Heart left ventricle (tissue), 13 donors: ENCODE results near the gene RHOA.

ENCODE experiments used
- CTCF ChIP-seq, 12 donors: fragments of 200-600 bp; sonication (generic) in 4 of 12; IDR thresholded peaks; one replicate each; pipeline versions ENCODE4 v1.5.0 to v1.8.0; 2018 to 2022; ENCODE audit warnings: antibody characterized with exemption in 12 of 12, mild to moderate bottlenecking in 5 of 12
- POLR2A ChIP-seq, 2 donors: fragments of 450-650 bp; IDR thresholded peaks; one replicate each; pipeline ENCODE4 v1.6.1; 2017; ENCODE audit warnings: antibody characterized with exemption in 2 of 2, mild to moderate bottlenecking in 2 of 2, moderate library complexity in 2 of 2
- donor health status: ischemic (EF 13 %, LVEDD 7.1; RV severe dilation, severe dysfunction).
- donor health status: DM: no; HTN: yes; CAD: no.
- donor health status: DM: no; HTN: no; CAD: no.
- donor health status: ischemic (EF 25% LVEDD 6.9; RV normal size, moderate dysfunction).
- donor health status: ischemic (EF 25% LVEDD 5.7; RV mildly dilated, moderate dysfunction).
- donor health status: ischemic (EF 35%, LVEDD 5.7; RV mildly dilated, moderate dysfunction).
- donor health status: nonischemic (EF 11% LVEDD 7.7; RV severe dilation, severe dysfunction).
- donor health status: DM: yes; HTN: yes; CAD: no.
- donor health status: PGD.
- donor health status: ischemic (EF 29% LVEDD 5.4; RV normal size, mild dysfunction).
- donor health status: nonischemic (EF 23%, LVEDD 6.1; RV moderate dilation, normal function).

- TF ChIP-seq CTCF (IDR thresholded peaks at IDR 0.05) (no peak), POLR2A (IDR thresholded peaks at IDR 0.05) (no peak)
Measured at GRCh38 chr3:49351521-49352011, 60.2 kb downstream of the RHOA start.
